Mammary epithelial cell (primary cell): ENCODE measurements around the gene CALR.

ENCODE experiments used
- EZH2 ChIP-seq: IDR thresholded peaks from 2 replicates; pipeline ENCODE4 v1.6.1; 2012; ENCODE audit warnings: low read length, inconsistent platforms, borderline replicate concordance
- TF ChIP-seq, protein P1 (sequence below), 2 donors: IDR thresholded peaks in 1 of 2; conservative IDR thresholded peaks in 1 of 2; 2 replicates each; pipeline ENCODE4 v1.5.1; 2011 to 2012; ENCODE audit warnings: inconsistent platforms in 2 of 2, low read length in 2 of 2, mild to moderate bottlenecking in 2 of 2, control low read depth in 1 of 2, low read depth in 1 of 2; ENCODE audit not compliant: insufficient read depth in 1 of 2; ENCODE audit errors: extremely low read depth in 1 of 2

DNA sequence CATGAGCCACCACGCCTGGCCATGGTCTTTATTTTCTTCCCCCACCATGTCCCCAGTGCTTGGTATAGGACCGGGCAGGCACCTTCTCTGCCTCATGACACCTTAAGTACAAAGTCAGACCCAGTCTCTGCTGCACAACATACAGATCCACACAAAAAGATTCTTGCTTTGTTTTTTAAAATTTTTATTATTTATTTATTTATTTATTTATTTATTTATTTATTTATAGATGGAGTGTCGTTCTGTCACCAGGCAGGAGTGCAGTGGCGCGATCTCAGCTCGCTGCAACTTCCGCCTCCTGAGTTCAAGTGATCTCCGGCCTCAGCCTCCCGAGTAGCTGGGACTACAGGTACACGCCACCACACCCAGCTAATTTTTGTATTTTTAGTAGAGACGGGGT lies 54.3 kb downstream of the CALR start:
- TF ChIP-seq, protein P1, sequence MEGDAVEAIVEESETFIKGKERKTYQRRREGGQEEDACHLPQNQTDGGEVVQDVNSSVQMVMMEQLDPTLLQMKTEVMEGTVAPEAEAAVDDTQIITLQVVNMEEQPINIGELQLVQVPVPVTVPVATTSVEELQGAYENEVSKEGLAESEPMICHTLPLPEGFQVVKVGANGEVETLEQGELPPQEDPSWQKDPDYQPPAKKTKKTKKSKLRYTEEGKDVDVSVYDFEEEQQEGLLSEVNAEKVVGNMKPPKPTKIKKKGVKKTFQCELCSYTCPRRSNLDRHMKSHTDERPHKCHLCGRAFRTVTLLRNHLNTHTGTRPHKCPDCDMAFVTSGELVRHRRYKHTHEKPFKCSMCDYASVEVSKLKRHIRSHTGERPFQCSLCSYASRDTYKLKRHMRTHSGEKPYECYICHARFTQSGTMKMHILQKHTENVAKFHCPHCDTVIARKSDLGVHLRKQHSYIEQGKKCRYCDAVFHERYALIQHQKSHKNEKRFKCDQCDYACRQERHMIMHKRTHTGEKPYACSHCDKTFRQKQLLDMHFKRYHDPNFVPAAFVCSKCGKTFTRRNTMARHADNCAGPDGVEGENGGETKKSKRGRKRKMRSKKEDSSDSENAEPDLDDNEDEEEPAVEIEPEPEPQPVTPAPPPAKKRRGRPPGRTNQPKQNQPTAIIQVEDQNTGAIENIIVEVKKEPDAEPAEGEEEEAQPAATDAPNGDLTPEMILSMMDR (conservative IDR thresholded peaks at IDR 0.05 in 1 of 2, IDR thresholded peaks at IDR 0.05 in 1 of 2; ENCODE audit: extremely low read depth in 1 of 2, insufficient read depth in 1 of 2, low read depth in 1 of 2, low read length in 2 of 2): no peak
- no peak for TF ChIP-seq EZH2
